ENCODE results near the gene KCNIP1. TPM values are rescaled to one million over a fixed set of nuclear protein-coding genes. Genes with fewer than 3 reads are reported as not detected.

Gene KCNIP1
- polyA plus RNA-seq, 2 of the 4 experiments (the other 2 are of a cell fraction), result not detected

- POLR2A ChIA-PET, result no interaction called here
- TF ChIP-seq HDAC2 (IDR thresholded peaks at IDR 0.05) (no peak), ATOH8 (CRISPR knock-in tag; IDR thresholded peaks at IDR 0.05; ENCODE audit: low read depth) (no peak), TFCP2L1 (CRISPR knock-in tag; IDR thresholded peaks at IDR 0.05) (no peak), BHLHE40 (IDR thresholded peaks at IDR 0.05; ENCODE audit: low read depth, low read length) (no peak), TP53 (CRISPR knock-in tag; IDR thresholded peaks at IDR 0.05) (no peak), HMGXB4 (CRISPR knock-in tag; IDR thresholded peaks at IDR 0.05; ENCODE audit: borderline replicate concordance) (no peak), ZSCAN20 (CRISPR knock-in tag; IDR thresholded peaks at IDR 0.05) (no peak), CEBPB (IDR thresholded peaks at IDR 0.05) (no peak)
- CTCF ChIA-PET, result interaction anchor here (0.7 to 24.6 kb wide), 9 partner anchors 9 to 286 kb away, joined by 3 to 508 read pairs (median 9); no protein-coding TSS in a partner anchor
- DNase-seq (ENCODE audit: low read depth in 1 of 2, low spot score in 1 of 2) (no peak), FAIRE-seq (no peak), ATAC-seq (no peak)
- Histone ChIP-seq H3K9me3 (no peaks in the 10 kb centered on the region), H3K4me3 (no peak overlapping the region), H3K27ac (no peak overlapping the region), H3K4me1 (peaks cover 14% of the 10 kb centered on the region), H3K4me2 (no peak overlapping the region; the same call in 2 of the 3 replicates)
- 84% methylated on average over 5 of the region's 5 CpGs for WGBS (ENCODE audit: missing lambda C conversion rate)
Observed at GRCh38 chr5:170614065-170614490, 110.3 kb downstream of the KCNIP1 start.

GRCh38 chr5:170614720-170615119 lies 110.9 kb downstream of the KCNIP1 start:
- Histone ChIP-seq H3K27ac (peak overlapping the region in 1 of 2 experiments; percentile 30; a peak in 1 of 6 replicates), H3K4me3 (no peak overlapping the region), H3K4me1 (peaks cover 14% of the 10 kb centered on the region), H3K4me2 (peak overlapping the region; percentile 50), H3K9me3 (no peaks in the 10 kb centered on the region)
- DNase-seq (ENCODE audit: low read depth in 1 of 2, low spot score in 1 of 2) (peak in 1 of 2 experiments; percentile 59), FAIRE-seq (no peak), ATAC-seq (peak; percentile 31 to 79; a peak in 4 of 6 replicates)
- ChIA-PET CTCF (interaction anchor here (0.7 to 24.6 kb wide), 8 partner anchors 10 to 195 kb away, joined by 3 to 508 read pairs (median 10); no protein-coding TSS in a partner anchor), POLR2A (no interaction called here)
- TF ChIP-seq MYC (IDR thresholded peaks at IDR 0.05; ENCODE audit: borderline replicate concordance, low read length) (no peak), MAX (IDR thresholded peaks at IDR 0.05) (0 out of 2 replicates have a peak, but pooled peaks have one; percentile 28), MAZ (IDR thresholded peaks at IDR 0.05; ENCODE audit: borderline replicate concordance, low read depth, low read length) (no peak), CEBPB (IDR thresholded peaks at IDR 0.05) (peak in 1 of 2 experiments; percentile 42; a peak in 1 of 4 replicates), EHF (CRISPR knock-in tag; IDR thresholded peaks at IDR 0.05) (no peak), MAFK (IDR thresholded peaks at IDR 0.05; ENCODE audit: partially characterized antibody) (peak; percentile 25), CTCF (IDR thresholded peaks at IDR 0.05) (no peak), CBX2 (IDR thresholded peaks at IDR 0.05; ENCODE audit: borderline replicate concordance, low read depth) (no peak), FOSL2 (IDR thresholded peaks at IDR 0.05) (peak; percentile 16), FOSL2 (CRISPR knock-in tag; IDR thresholded peaks at IDR 0.05) (peak; percentile 69), FOXS1 (CRISPR knock-in tag; IDR thresholded peaks at IDR 0.05) (no peak)
- 25% methylated on average over 7 of the region's 7 CpGs for WGBS (ENCODE audit: missing lambda C conversion rate)
